Esophagus squamous epithelium (tissue), 4 donors: ENCODE data around the gene ANKLE2.

Experiments used
- CTCF ChIP-seq, 6 experiments: fragments of 450-650 bp in 4 of 6; fragments of 200-600 bp in 2 of 6; sonication (generic) in 2 of 6; IDR thresholded peaks; one replicate each; pipeline ENCODE4 v1.5.1; 2016 to 2019; ENCODE audit warnings: antibody characterized with exemption in 6 of 6, mild to moderate bottlenecking in 4 of 6, moderate library complexity in 4 of 6
- POLR2A ChIP-seq, 4 donors: fragments of 450-650 bp; IDR thresholded peaks; one replicate each; pipeline ENCODE4 v1.6.1; 2017; ENCODE audit warnings: antibody characterized with exemption in 4 of 4, mild to moderate bottlenecking in 4 of 4, moderate library complexity in 3 of 4

- TF ChIP-seq POLR2A (IDR thresholded peaks at IDR 0.05) (no peak), CTCF (IDR thresholded peaks at IDR 0.05) (no peak)
These were observed 85.7 kb downstream of the ANKLE2 start for GRCh38 chr12:132675757-132676432.
